ENCODE results near the gene CXCL9.

The CXCL9 gene

DNA sequence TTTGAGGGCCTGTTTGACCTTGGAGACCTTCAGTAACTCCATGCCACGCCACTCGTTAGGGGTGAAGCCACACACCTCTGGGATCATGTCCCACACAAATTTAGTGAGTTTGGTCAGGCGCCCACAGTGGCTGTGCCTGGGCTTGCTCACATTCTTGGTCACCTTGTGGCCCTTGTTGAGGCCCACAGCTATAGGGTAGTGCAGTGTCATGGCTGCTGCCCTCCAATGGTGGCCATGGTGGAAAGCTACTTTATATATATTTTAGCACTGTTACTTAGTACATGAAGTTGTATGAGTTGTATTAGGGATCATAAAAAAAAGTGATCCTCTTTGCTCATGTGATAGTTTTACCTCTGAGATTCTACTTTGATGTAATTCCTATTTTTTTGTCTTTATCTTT lies 29.5 kb upstream of the CXCL9 start:
- H3K36me3 ChIP-seq = no peaks in the 10 kb centered on the region
- H3K27me3 ChIP-seq = peaks cover 5% of the 10 kb centered on the region
- H3K4me1 ChIP-seq (ENCODE audit: control insufficient read depth in 1 of 2, insufficient read depth in 1 of 2, low read depth in 1 of 2, low read length in 1 of 2) = peaks cover 0 to 9% of the 10 kb centered on the region in 2 experiments
- H3K4me3 ChIP-seq (ENCODE audit: low read depth in 1 of 2, low read length in 1 of 2) = no peak overlapping the region
- TF ChIP-seq, protein P1, sequence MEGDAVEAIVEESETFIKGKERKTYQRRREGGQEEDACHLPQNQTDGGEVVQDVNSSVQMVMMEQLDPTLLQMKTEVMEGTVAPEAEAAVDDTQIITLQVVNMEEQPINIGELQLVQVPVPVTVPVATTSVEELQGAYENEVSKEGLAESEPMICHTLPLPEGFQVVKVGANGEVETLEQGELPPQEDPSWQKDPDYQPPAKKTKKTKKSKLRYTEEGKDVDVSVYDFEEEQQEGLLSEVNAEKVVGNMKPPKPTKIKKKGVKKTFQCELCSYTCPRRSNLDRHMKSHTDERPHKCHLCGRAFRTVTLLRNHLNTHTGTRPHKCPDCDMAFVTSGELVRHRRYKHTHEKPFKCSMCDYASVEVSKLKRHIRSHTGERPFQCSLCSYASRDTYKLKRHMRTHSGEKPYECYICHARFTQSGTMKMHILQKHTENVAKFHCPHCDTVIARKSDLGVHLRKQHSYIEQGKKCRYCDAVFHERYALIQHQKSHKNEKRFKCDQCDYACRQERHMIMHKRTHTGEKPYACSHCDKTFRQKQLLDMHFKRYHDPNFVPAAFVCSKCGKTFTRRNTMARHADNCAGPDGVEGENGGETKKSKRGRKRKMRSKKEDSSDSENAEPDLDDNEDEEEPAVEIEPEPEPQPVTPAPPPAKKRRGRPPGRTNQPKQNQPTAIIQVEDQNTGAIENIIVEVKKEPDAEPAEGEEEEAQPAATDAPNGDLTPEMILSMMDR (IDR thresholded peaks at IDR 0.05) = no peak
- no peak overlapping the region for H3K27ac ChIP-seq
- no peaks in the 10 kb centered on the region for H3K9me3 ChIP-seq

DNA sequence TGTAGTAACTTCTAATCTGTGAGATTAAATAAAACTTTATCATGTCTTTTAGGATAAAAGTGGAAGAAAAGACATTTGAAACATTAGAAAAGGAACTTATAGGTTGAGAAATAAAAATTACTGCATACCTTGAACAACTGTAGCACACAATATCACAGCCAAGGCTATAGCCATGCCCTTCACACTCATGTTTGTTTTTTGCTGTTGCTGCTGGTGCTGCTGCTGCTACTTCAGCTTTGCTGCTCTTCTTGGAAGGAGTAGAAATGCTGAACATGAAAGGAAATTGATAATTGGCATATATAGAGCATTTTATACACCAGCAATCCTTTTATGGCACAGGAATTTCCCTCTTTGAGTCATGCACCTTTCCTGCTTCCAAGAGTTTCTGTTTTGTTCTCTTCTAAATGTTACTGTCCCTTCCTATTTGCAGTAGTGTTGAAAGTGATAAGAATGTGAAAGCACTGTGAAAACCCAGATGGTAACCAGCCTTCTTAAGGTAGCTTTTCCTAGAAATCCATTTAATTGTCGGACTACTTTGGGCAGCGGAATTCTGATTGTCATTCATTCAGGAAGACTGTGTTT lies 28.6 kb upstream of the CXCL9 start, which contains the start of gene CXCL11:
CXCL11 (minus strand) TSS at position 272 of the 582 bp plus-strand sequence; CDS start at position 189, 83 bp downstream.
- peaks cover 0 to 9% of the 10 kb centered on the region in 2 experiments for H3K4me1 ChIP-seq (ENCODE audit: control insufficient read depth in 1 of 2, insufficient read depth in 1 of 2, low read depth in 1 of 2, low read length in 1 of 2)
- no peak within 1 kb of the TSS for H3K4me3 ChIP-seq (ENCODE audit: low read depth in 1 of 2, low read length in 1 of 2)
- no peak within 1 kb of the TSS for H3K27ac ChIP-seq
- no peaks in the 10 kb centered on the region for H3K36me3 ChIP-seq
- H3K27me3 ChIP-seq = peaks cover 3% of the 10 kb centered on the region
- TF ChIP-seq, protein P1 (IDR thresholded peaks at IDR 0.05) = no peak
- no peaks in the 10 kb centered on the region for H3K9me3 ChIP-seq

DNA sequence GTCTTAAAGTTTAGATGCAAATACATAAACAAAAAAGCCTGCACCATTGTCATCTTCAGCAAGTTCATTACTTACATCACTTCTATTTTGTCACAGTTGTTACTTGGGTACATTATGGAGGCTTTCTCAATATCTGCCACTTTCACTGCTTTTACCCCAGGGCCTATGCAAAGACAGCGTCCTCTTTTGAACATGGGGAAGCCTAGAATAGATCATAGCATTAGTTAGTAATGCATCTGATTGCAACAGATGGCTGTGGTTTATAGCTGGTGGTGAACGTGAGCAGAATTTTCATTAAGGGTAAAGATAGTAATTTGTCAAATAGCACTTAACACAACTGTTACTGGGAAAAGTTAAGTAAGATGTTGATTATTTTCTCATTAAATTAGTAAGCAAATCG lies 27.8 kb upstream of the CXCL9 start:
- Histone ChIP-seq H3K27ac (no peak overlapping the region), H3K4me3 (ENCODE audit: low read depth in 1 of 2, low read length in 1 of 2) (no peak overlapping the region), H3K4me1 (ENCODE audit: control insufficient read depth in 1 of 2, insufficient read depth in 1 of 2, low read depth in 1 of 2, low read length in 1 of 2) (peaks cover 0 to 9% of the 10 kb centered on the region in 2 experiments), H3K27me3 (no peaks in the 10 kb centered on the region), H3K36me3 (no peaks in the 10 kb centered on the region), H3K9me3 (no peaks in the 10 kb centered on the region)
- TF ChIP-seq, protein P1 (IDR thresholded peaks at IDR 0.05) = no peak

DNA sequence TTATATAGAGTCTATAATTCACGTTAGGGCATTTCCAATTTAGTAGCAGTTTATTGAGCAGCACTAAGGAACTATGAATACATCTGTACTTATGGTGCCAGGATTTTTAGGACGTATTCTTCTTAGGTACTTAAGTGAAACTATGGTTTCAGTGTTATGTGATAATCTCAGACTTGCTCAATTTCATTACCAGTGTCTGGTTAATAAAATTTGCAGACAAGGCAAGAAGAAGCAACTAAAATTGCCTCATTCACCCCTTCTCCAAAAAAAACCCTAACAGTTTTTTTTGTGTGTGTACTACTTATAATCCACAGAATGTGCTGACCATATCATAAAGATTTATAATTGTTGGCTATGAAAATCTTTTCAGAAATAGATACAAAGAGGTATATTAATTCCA lies 22.0 kb upstream of the CXCL9 start:
- TF ChIP-seq, protein P1 (IDR thresholded peaks at IDR 0.05) = no peak
- H3K27me3 ChIP-seq = no peaks in the 10 kb centered on the region
- H3K27ac ChIP-seq = no peak overlapping the region
- no peaks in the 10 kb centered on the region for H3K36me3 ChIP-seq
- peaks cover 6 to 7% of the 10 kb centered on the region in 2 experiments for H3K4me1 ChIP-seq (ENCODE audit: control insufficient read depth in 1 of 2, insufficient read depth in 1 of 2, low read depth in 1 of 2, low read length in 1 of 2)
- no peaks in the 10 kb centered on the region for H3K9me3 ChIP-seq
- no peak overlapping the region for H3K4me3 ChIP-seq (ENCODE audit: low read depth in 1 of 2, low read length in 1 of 2)

DNA sequence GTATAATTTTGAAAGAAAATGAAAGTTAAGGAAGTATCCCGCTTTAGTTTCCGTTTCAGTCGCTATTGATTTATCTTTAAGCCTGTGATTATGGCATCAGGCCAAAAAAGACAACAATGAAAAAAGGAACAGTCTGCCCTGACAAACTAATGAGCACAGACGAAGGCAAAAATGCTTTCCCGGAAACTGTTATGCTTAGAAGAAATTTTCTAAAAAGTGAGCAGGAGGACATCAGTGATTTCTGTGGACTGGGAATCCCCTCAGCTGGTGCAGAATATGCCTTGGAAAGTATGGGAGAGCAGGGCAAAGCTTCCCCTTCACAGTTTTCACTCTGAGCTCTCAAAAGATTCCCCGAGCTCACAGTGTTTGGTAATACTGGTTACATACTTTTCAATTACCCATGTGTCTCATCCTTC lies 21.0 kb upstream of the CXCL9 start:
- Histone ChIP-seq H3K27ac (no peak overlapping the region), H3K9me3 (no peaks in the 10 kb centered on the region), H3K27me3 (no peaks in the 10 kb centered on the region), H3K4me1 (ENCODE audit: control insufficient read depth in 1 of 2, insufficient read depth in 1 of 2, low read depth in 1 of 2, low read length in 1 of 2) (peaks cover 6 to 7% of the 10 kb centered on the region in 2 experiments), H3K36me3 (no peaks in the 10 kb centered on the region), H3K4me3 (ENCODE audit: low read depth in 1 of 2, low read length in 1 of 2) (no peak overlapping the region)
- TF ChIP-seq, protein P1 (IDR thresholded peaks at IDR 0.05) = no peak
